Heart left ventricle (tissue), 13 donors: ENCODE measurements around the gene KCNN3.

Experiments
- CTCF ChIP-seq, 12 donors: fragments of 200-600 bp; sonication (generic) in 4 of 12; IDR thresholded peaks; one replicate each; pipeline versions ENCODE4 v1.5.0 to v1.8.0; 2018 to 2022; ENCODE audit warnings: antibody characterized with exemption in 12 of 12, mild to moderate bottlenecking in 5 of 12
- POLR2A ChIP-seq, 2 donors: fragments of 450-650 bp; IDR thresholded peaks; one replicate each; pipeline ENCODE4 v1.6.1; 2017; ENCODE audit warnings: antibody characterized with exemption in 2 of 2, mild to moderate bottlenecking in 2 of 2, moderate library complexity in 2 of 2
- donor health status: ischemic (EF 13 %, LVEDD 7.1; RV severe dilation, severe dysfunction).
- donor health status: DM: no; HTN: yes; CAD: no.
- donor health status: DM: no; HTN: no; CAD: no.
- donor health status: ischemic (EF 25% LVEDD 6.9; RV normal size, moderate dysfunction).
- donor health status: ischemic (EF 25% LVEDD 5.7; RV mildly dilated, moderate dysfunction).
- donor health status: ischemic (EF 35%, LVEDD 5.7; RV mildly dilated, moderate dysfunction).
- donor health status: nonischemic (EF 11% LVEDD 7.7; RV severe dilation, severe dysfunction).
- donor health status: DM: yes; HTN: yes; CAD: no.
- donor health status: PGD.
- donor health status: ischemic (EF 29% LVEDD 5.4; RV normal size, mild dysfunction).
- donor health status: nonischemic (EF 23%, LVEDD 6.1; RV moderate dilation, normal function).

- TF ChIP-seq CTCF (IDR thresholded peaks at IDR 0.05): no peak
- TF ChIP-seq POLR2A (IDR thresholded peaks at IDR 0.05): no peak
Measured at GRCh38 chr1:154736841-154737240, 133.2 kb downstream of the KCNN3 start.
